ENCODE data around the gene OR56A3.

- TF ChIP-seq POLR2AphosphoS5 (IDR thresholded peaks at IDR 0.05; ENCODE audit: borderline replicate concordance, low read depth, low read length) (no peak), EZH2 (IDR thresholded peaks at IDR 0.05) (no peak), FOXP2 (optimal IDR thresholded peaks at IDR 0.05; ENCODE audit: control extremely low read depth, extremely low read length, insufficient read depth) (no peak)
Observed at GRCh38 chr11:5899534-5899933, 42.5 kb upstream of the OR56A3 start.

Measured in SK-N-MC (cell line).